Stomach (tissue), 4 donors: ENCODE measurements around the gene OTOP1.

Source experiments
- CTCF ChIP-seq, 7 experiments: fragments of 450-650 bp in 4 of 7; fragments of 200-600 bp in 3 of 7; sonication (generic) in 3 of 7; IDR thresholded peaks; one replicate each; pipeline ENCODE4 v1.5.1; 2016 to 2019; ENCODE audit warnings: antibody characterized with exemption in 7 of 7, control low read depth in 2 of 7, mild to moderate bottlenecking in 1 of 7
- EP300 ChIP-seq: sonication (generic); formaldehyde crosslinking; IDR thresholded peaks from one replicate; pipeline ENCODE4 v1.6.1; 2017; ENCODE audit warnings: antibody characterized with exemption
- POLR2AphosphoS5 ChIP-seq, 3 donors: sonication (generic); formaldehyde crosslinking; IDR thresholded peaks; one replicate each; pipeline ENCODE4 v1.6.1; 2016; ENCODE audit warnings: antibody characterized with exemption in 3 of 3

GRCh38 chr4:4233610-4234009 lies 6.9 kb upstream of the OTOP1 start:
- TF ChIP-seq POLR2AphosphoS5 (IDR thresholded peaks at IDR 0.05): no peak
- TF ChIP-seq CTCF (IDR thresholded peaks at IDR 0.05): no peak
- no peak for TF ChIP-seq EP300
